MCF 10A (cell line): Measurements from ENCODE around the gene ADCY4. TPM values are rescaled to one million over a fixed set of nuclear protein-coding genes. Genes with fewer than 3 reads are reported as not detected.

Experiments
- BruUV-seq: library from RNA; stranded (reverse); fragments of 400-500 nt; replicated peaks from 2 replicates; lab custom pipeline; 2021; lab: Mats Ljungman, UMichigan
- CTCF ChIA-PET: fragments of 300-600 bp; sonication (Branson Sonifier 250); formaldehyde crosslinking; extraction: SDS; loops from one replicate; lab custom pipeline; 2021; ENCODE audit warnings: antibody characterized with exemption, inconsistent platforms; lab: Yijun Ruan, JAX
- POLR2A ChIA-PET: fragments of 300-600, 350-650 bp; sonication (Branson Sonifier 250); formaldehyde crosslinking; extraction: SDS; loops from one replicate; lab custom pipeline; 2020; ENCODE audit warnings: antibody characterized with exemption, inconsistent platforms; lab: Yijun Ruan, JAX
- DNase-seq: peaks from one replicate; pipeline ENCODE4 v3.0.0-alpha.2; 2018; ENCODE audit not compliant: unreplicated experiment
- H3K27ac Mint-ChIP-seq: one replicate; pipeline ENCODE4 v1.8.0; 2022; ENCODE audit warnings: mild to moderate bottlenecking, low read depth, mixed read lengths; ENCODE audit not compliant: unreplicated experiment
- H3K27me3 Mint-ChIP-seq: one replicate; pipeline ENCODE4 v1.8.0; 2022; ENCODE audit warnings: mixed read lengths; ENCODE audit not compliant: insufficient read depth, unreplicated experiment
- H3K36me3 Mint-ChIP-seq: one replicate; pipeline ENCODE4 v1.8.0; 2022; ENCODE audit warnings: mild to moderate bottlenecking, moderate library complexity, mixed read lengths; ENCODE audit not compliant: insufficient read depth, unreplicated experiment
- H3K4me1 Mint-ChIP-seq: one replicate; pipeline ENCODE4 v1.8.0; 2022; ENCODE audit warnings: mixed read lengths; ENCODE audit not compliant: insufficient read depth, unreplicated experiment
- H3K4me3 Mint-ChIP-seq: one replicate; pipeline ENCODE4 v1.8.0; 2022; ENCODE audit warnings: mild to moderate bottlenecking, moderate library complexity, mixed read lengths; ENCODE audit not compliant: unreplicated experiment
- H3K9me3 Mint-ChIP-seq: one replicate; pipeline ENCODE4 v1.8.0; 2022; ENCODE audit warnings: mixed read lengths; ENCODE audit not compliant: unreplicated experiment
- CTCF ChIP-seq: fragments of 200-600 bp; IDR thresholded peaks from one replicate; pipeline ENCODE4 v1.8.0; 2022; ENCODE audit warnings: antibody characterized with exemption, mild to moderate bottlenecking; ENCODE audit not compliant: unreplicated experiment
- intact Hi-C: fragments of 100-400 bp; cut with micrococcal nuclease; formaldehyde crosslinking; loops from 2 replicates; pipeline ENCODE4 v1.14.1; 2022
- total RNA-seq: library from RNA; stranded (reverse); gene quantifications from 2 replicates; pipeline ENCODE4 v1.2.3, GENCODE V29; 2022

ADCY4 gene
- total RNA-seq, 1 experiment from 2014 or later, result not detected

- Mint-ChIP-seq H3K27ac (peak overlapping the region; percentile 73), H3K4me1 (peaks cover 13% of the 10 kb centered on the region), H3K4me3 (no peak overlapping the region), H3K36me3 (peaks cover 52% of the 10 kb centered on the region), H3K9me3 (no peaks in the 10 kb centered on the region), H3K27me3 (no peaks in the 10 kb centered on the region)
- intact Hi-C loops, result no loop called here
- POLR2A ChIA-PET, result interaction anchor here (0.9 to 4.5 kb wide), 7 partner anchors 9 to 56 kb away, joined by 3 to 33 read pairs (median 5); partner anchors contain the start of genes LTB4R2 and TINF2
- no peak for TF ChIP-seq CTCF
- no TSS peak for BruUV-seq
- CTCF ChIA-PET, result interaction anchor here (0.7 to 5.5 kb wide), 10 partner anchors 7 to 194 kb away, joined by 3 to 39 read pairs (median 7); partner anchors contain the start of genes CIDEB, LTB4R2 and TINF2
- no peak for DNase-seq
Measured at GRCh38 chr14:24290746-24291145, 44.1 kb downstream of the ADCY4 start.

- Mint-ChIP-seq H3K27me3 (no peaks in the 10 kb centered on the region), H3K4me1 (peaks cover 13% of the 10 kb centered on the region), H3K27ac (peak overlapping the region; percentile 73), H3K4me3 (no peak overlapping the region), H3K36me3 (peaks cover 42% of the 10 kb centered on the region), H3K9me3 (no peaks in the 10 kb centered on the region)
- ChIA-PET POLR2A (interaction anchor here (0.6 to 4.5 kb wide), 10 partner anchors 8 to 1190 kb away, joined by 3 to 33 read pairs (median 4); partner anchors contain the start of genes DHRS1, LTB4R2, NOP9 and TINF2), CTCF (interaction anchor here (0.9 to 5.5 kb wide), 8 partner anchors 8 to 141 kb away, joined by 3 to 39 read pairs (median 8); partner anchors contain the start of genes CIDEB, LTB4R2 and TINF2)
- BruUV-seq, result no TSS peak
- intact Hi-C loops, result no loop called here
- no peak for TF ChIP-seq CTCF
- no peak for DNase-seq
Measured at GRCh38 chr14:24289649-24290280, 45.1 kb downstream of the ADCY4 start.

- ChIA-PET POLR2A (interaction anchor here (3.9 to 9.2 kb wide), 2 partner anchors 12 to 15 kb away, joined by 13 to 115 read pairs; partner anchors contain the start of genes DHRS1, NOP9 and RABGGTA), CTCF (interaction anchor here (0.7 to 4.1 kb wide), 4 partner anchors 10 to 46 kb away, joined by 3 to 19 read pairs (median 10); partner anchors contain the start of genes LTB4R2 and TINF2)
- no TSS peak for BruUV-seq
- H3K4me1 Mint-ChIP-seq, result peaks cover 13% of the 10 kb centered on the region
- H3K27ac Mint-ChIP-seq, result no peak overlapping the region
- peaks cover 16% of the 10 kb centered on the region for H3K36me3 Mint-ChIP-seq
- DNase-seq, result no peak
- no peaks in the 10 kb centered on the region for H3K9me3 Mint-ChIP-seq
- intact Hi-C loops, result no loop called here
- no peaks in the 10 kb centered on the region for H3K27me3 Mint-ChIP-seq
- TF ChIP-seq CTCF, result no peak
- H3K4me3 Mint-ChIP-seq, result no peak overlapping the region
Measured at GRCh38 chr14:24286996-24287395, 47.9 kb downstream of the ADCY4 start.

GRCh38 chr14:24285351-24285750 lies 49.5 kb downstream of the ADCY4 start:
- Mint-ChIP-seq H3K36me3 (peaks cover 4% of the 10 kb centered on the region), H3K4me3 (no peak overlapping the region), H3K9me3 (no peaks in the 10 kb centered on the region), H3K4me1 (peaks cover 24% of the 10 kb centered on the region), H3K27ac (no peak overlapping the region), H3K27me3 (no peaks in the 10 kb centered on the region)
- ChIA-PET CTCF (interaction anchor here (1.5 to 7.7 kb wide), 5 partner anchors 11 to 43 kb away, joined by 3 to 131 read pairs (median 19); partner anchors contain the start of genes CIDEB, DHRS1, NOP9 and TINF2), POLR2A (interaction anchor here (1.6 to 9.2 kb wide), 3 partner anchors 12 to 14 kb away, joined by 6 to 115 read pairs (median 13); partner anchors contain the start of genes DHRS1, NOP9 and RABGGTA)
- no peak for DNase-seq
- intact Hi-C loops, result no loop called here
- no peak for TF ChIP-seq CTCF
- BruUV-seq, result no TSS peak
